Hepatocyte (in vitro differentiated cells): Measurements from ENCODE around the gene MTFR2.

Source experiments
- EZH2 ChIP-seq: fragments of 200-600 bp; sonication (generic); IDR thresholded peaks from 2 replicates; pipeline ENCODE4 v1.6.1; 2016; ENCODE audit warnings: antibody characterized with exemption, mild to moderate bottlenecking, borderline replicate concordance
- TF ChIP-seq, protein P1 (sequence below): fragments of 200-600 bp; sonication (generic); IDR thresholded peaks from 2 replicates; pipeline ENCODE4 v1.5.1; 2016; ENCODE audit warnings: antibody characterized with exemption, mild to moderate bottlenecking; ENCODE audit not compliant: poor library complexity

DNA sequence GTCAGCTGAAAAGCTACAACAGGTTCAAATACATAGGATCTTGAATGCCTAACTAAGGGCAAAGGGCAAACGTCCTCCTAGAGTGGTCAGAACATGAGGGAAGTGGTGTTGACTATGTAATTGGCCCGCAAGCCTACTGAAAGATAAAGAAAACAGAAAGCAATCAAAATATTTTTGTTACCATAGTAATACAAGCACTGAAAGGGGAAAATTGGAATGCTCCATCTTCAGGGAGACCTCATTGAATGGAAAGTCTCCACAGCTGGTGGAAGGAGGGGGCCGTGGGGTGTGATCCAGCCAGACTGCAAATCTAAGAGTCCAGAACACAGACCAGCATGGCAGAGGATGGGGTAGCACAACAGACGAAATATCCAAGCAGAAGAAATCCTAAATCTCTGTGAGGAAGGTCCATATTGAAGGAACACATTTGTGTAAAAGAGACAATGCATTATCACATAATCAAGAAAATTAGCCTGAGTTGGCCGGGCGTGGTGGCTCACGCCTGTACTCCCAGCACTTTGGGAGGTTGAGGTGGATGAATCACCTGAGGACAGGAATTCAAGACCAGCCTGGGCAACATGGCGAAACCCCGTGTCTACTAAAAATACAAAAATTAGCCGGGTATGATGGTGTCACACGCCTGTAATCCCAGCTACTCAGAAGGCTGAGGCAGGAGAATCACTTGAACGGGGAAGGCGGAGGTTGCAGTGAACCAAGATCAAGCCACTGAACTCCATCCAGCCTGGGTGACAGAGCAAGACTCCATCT lies 39.5 kb downstream of the MTFR2 start:
- TF ChIP-seq, protein P1, sequence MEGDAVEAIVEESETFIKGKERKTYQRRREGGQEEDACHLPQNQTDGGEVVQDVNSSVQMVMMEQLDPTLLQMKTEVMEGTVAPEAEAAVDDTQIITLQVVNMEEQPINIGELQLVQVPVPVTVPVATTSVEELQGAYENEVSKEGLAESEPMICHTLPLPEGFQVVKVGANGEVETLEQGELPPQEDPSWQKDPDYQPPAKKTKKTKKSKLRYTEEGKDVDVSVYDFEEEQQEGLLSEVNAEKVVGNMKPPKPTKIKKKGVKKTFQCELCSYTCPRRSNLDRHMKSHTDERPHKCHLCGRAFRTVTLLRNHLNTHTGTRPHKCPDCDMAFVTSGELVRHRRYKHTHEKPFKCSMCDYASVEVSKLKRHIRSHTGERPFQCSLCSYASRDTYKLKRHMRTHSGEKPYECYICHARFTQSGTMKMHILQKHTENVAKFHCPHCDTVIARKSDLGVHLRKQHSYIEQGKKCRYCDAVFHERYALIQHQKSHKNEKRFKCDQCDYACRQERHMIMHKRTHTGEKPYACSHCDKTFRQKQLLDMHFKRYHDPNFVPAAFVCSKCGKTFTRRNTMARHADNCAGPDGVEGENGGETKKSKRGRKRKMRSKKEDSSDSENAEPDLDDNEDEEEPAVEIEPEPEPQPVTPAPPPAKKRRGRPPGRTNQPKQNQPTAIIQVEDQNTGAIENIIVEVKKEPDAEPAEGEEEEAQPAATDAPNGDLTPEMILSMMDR: no peak
- TF ChIP-seq EZH2: no peak
